ENCODE results near the gene ZBTB20.

Gene ZBTB20

GRCh38 chr3:114553949-114554593 is 593.0 kb downstream of the ZBTB20 start:
- Histone ChIP-seq H3K36me3 (ENCODE audit: insufficient read depth, low read length) (no peaks in the 10 kb centered on the region), H3K4me3 (ENCODE audit: low read depth in 1 of 2, low read length in 2 of 2) (no peak overlapping the region), H4K20me1 (ENCODE audit: insufficient read depth, low read length) (no peaks in the 10 kb centered on the region), H3K79me2 (ENCODE audit: insufficient read depth, low read length) (no peaks in the 10 kb centered on the region), H2AFZ (ENCODE audit: low read depth, low read length) (no peak overlapping the region), H3K9ac (ENCODE audit: low read depth, low read length) (no peak overlapping the region), H3K9me3 (ENCODE audit: insufficient read depth, low read length, severe bottlenecking) (no peaks in the 10 kb centered on the region), H3K4me2 (ENCODE audit: insufficient read depth, low read length) (no peak overlapping the region), H3K27ac (ENCODE audit: low read length) (no peak overlapping the region), H3K27me3 (ENCODE audit: insufficient read depth, low read length, poor library complexity) (no peaks in the 10 kb centered on the region), H3K4me1 (ENCODE audit: insufficient read depth, low read length) (no peaks in the 10 kb centered on the region)
- TF ChIP-seq CTCF (IDR thresholded peaks at IDR 0.05; ENCODE audit: borderline replicate concordance, extremely low read depth, low read length, poor library complexity, severe bottlenecking) (no peak), EZH2 (IDR thresholded peaks at IDR 0.05; ENCODE audit: borderline replicate concordance, low read depth, low read length, severe bottlenecking) (no peak)
- DNase-seq (no peak), ATAC-seq (ENCODE audit: insufficient read depth, low read depth) (no peak)

GRCh38 chr3:114552527-114552812 is 594.6 kb downstream of the ZBTB20 start:
- Histone ChIP-seq H3K4me1 (ENCODE audit: insufficient read depth, low read length) (no peaks in the 10 kb centered on the region), H3K4me3 (ENCODE audit: low read depth in 1 of 2, low read length in 2 of 2) (no peak overlapping the region), H3K27me3 (ENCODE audit: insufficient read depth, low read length, poor library complexity) (no peaks in the 10 kb centered on the region), H2AFZ (ENCODE audit: low read depth, low read length) (no peak overlapping the region), H4K20me1 (ENCODE audit: insufficient read depth, low read length) (no peaks in the 10 kb centered on the region), H3K9me3 (ENCODE audit: insufficient read depth, low read length, severe bottlenecking) (no peaks in the 10 kb centered on the region), H3K27ac (ENCODE audit: low read length) (no peak overlapping the region), H3K36me3 (ENCODE audit: insufficient read depth, low read length) (no peaks in the 10 kb centered on the region), H3K9ac (ENCODE audit: low read depth, low read length) (no peak overlapping the region), H3K79me2 (ENCODE audit: insufficient read depth, low read length) (no peaks in the 10 kb centered on the region), H3K4me2 (ENCODE audit: insufficient read depth, low read length) (no peak overlapping the region)
- TF ChIP-seq EZH2 (IDR thresholded peaks at IDR 0.05; ENCODE audit: borderline replicate concordance, low read depth, low read length, severe bottlenecking) (no peak), CTCF (IDR thresholded peaks at IDR 0.05; ENCODE audit: borderline replicate concordance, extremely low read depth, low read length, poor library complexity, severe bottlenecking) (no peak)
- DNase-seq (no peak), ATAC-seq (ENCODE audit: insufficient read depth, low read depth) (no peak)

GRCh38 chr3:114551770-114552526 is 595.1 kb downstream of the ZBTB20 start:
- Histone ChIP-seq H3K4me2 (ENCODE audit: insufficient read depth, low read length) (no peak overlapping the region), H3K9ac (ENCODE audit: low read depth, low read length) (no peak overlapping the region), H3K4me3 (ENCODE audit: low read depth in 1 of 2, low read length in 2 of 2) (no peak overlapping the region), H2AFZ (ENCODE audit: low read depth, low read length) (no peak overlapping the region), H3K36me3 (ENCODE audit: insufficient read depth, low read length) (no peaks in the 10 kb centered on the region), H3K4me1 (ENCODE audit: insufficient read depth, low read length) (no peaks in the 10 kb centered on the region), H3K9me3 (ENCODE audit: insufficient read depth, low read length, severe bottlenecking) (no peaks in the 10 kb centered on the region), H3K27me3 (ENCODE audit: insufficient read depth, low read length, poor library complexity) (no peaks in the 10 kb centered on the region), H3K27ac (ENCODE audit: low read length) (no peak overlapping the region), H3K79me2 (ENCODE audit: insufficient read depth, low read length) (no peaks in the 10 kb centered on the region), H4K20me1 (ENCODE audit: insufficient read depth, low read length) (no peaks in the 10 kb centered on the region)
- ATAC-seq (ENCODE audit: insufficient read depth, low read depth), result no peak
- no peak for DNase-seq
- no peak for TF ChIP-seq CTCF (IDR thresholded peaks at IDR 0.05; ENCODE audit: borderline replicate concordance, extremely low read depth, low read length, poor library complexity, severe bottlenecking)
- no peak for TF ChIP-seq EZH2 (IDR thresholded peaks at IDR 0.05; ENCODE audit: borderline replicate concordance, low read depth, low read length, severe bottlenecking)

All from DND-41 (cell line).